ENCODE measurements around the gene MRPL55. TPM values are rescaled to one million over a fixed set of nuclear protein-coding genes. Genes with fewer than 3 reads are reported as not detected.
A peak's percentile ranks its signal among the peaks of the same experiment; 100 is the strongest.

Gene MRPL55
- total and polyA plus RNA-seq, 2 of the 13 experiments (the other 11 are each of a cell fraction or from before 2014, with no cell fraction given) = 58.6 to 92.9 TPM

GRCh38 chr1:228082918-228083870, 25.9 kb downstream of the MRPL55 start (continued):
- TF ChIP-seq ZNF770 (CRISPR knock-in tag; IDR thresholded peaks at IDR 0.05) (peak; percentile 17; the same call in 1 of the 2 replicates), ZSCAN12 (CRISPR knock-in tag; IDR thresholded peaks at IDR 0.05) (no peak), SNAI1 (CRISPR knock-in tag; IDR thresholded peaks at IDR 0.05; ENCODE audit: borderline replicate concordance) (0 out of 2 replicates have a peak, but pooled peaks have one; percentile 51), SP1 (IDR thresholded peaks at IDR 0.05) (no peak), SP1 (CRISPR knock-in tag; IDR thresholded peaks at IDR 0.05) (no peak), ZFY (CRISPR knock-in tag; IDR thresholded peaks at IDR 0.05) (peak; percentile 73), ZNF629 (CRISPR knock-in tag; conservative IDR thresholded peaks at IDR 0.05) (no peak), ZNF674 (CRISPR knock-in tag; IDR thresholded peaks at IDR 0.05; ENCODE audit: low read depth) (no peak), TARDBP (CRISPR knock-in tag; IDR thresholded peaks at IDR 0.05) (no peak), ZFP91 (CRISPR knock-in tag; IDR thresholded peaks at IDR 0.05; ENCODE audit: borderline replicate concordance) (peak; percentile 60; the same call in 1 of the 2 replicates), SMAD9 (CRISPR knock-in tag; IDR thresholded peaks at IDR 0.05) (no peak), ZNF274 (CRISPR knock-in tag; IDR thresholded peaks at IDR 0.05) (no peak; the same call in 1 of the 2 replicates), ZNF607 (CRISPR knock-in tag; IDR thresholded peaks at IDR 0.05; ENCODE audit: borderline replicate concordance) (no peak), ZSCAN21 (CRISPR knock-in tag; IDR thresholded peaks at IDR 0.05; ENCODE audit: borderline replicate concordance) (peak; percentile 71; the same call in 1 of the 2 replicates), MYC (CRISPR knock-in tag; IDR thresholded peaks at IDR 0.05; ENCODE audit: borderline replicate concordance) (peak; percentile 4; the same call in 1 of the 2 replicates), ZNF777 (CRISPR knock-in tag; IDR thresholded peaks at IDR 0.05) (no peak; the same call in 1 of the 2 replicates), TRIM22 (IDR thresholded peaks at IDR 0.05) (no peak), ZNF687 (CRISPR knock-in tag; IDR thresholded peaks at IDR 0.05) (peak; percentile 68), IRX3 (CRISPR knock-in tag; IDR thresholded peaks at IDR 0.05; ENCODE audit: borderline replicate concordance, low read depth) (no peak; the same call in 1 of the 2 replicates), SPEN (CRISPR knock-in tag; IDR thresholded peaks at IDR 0.05; ENCODE audit: low read depth) (0 out of 2 replicates have a peak, but pooled peaks have one; percentile 21)

Measured in HepG2 (cell line).